Stimulated activated CD4-positive, alpha-beta T cell treated with anti-CD3 and anti-CD28 coated beads, Interleukin-1b, Interleukin-23, amount 100 ng/mL, for 4 hours (primary cell): Measurements from ENCODE around the gene SUSD4.

Experiments
- DNase-seq, 2 donors: peaks; one replicate each; pipeline ENCODE4 v3.0.0-alpha.2; 2020; ENCODE audit warnings: low read depth in 2 of 2

Gene SUSD4

DNA sequence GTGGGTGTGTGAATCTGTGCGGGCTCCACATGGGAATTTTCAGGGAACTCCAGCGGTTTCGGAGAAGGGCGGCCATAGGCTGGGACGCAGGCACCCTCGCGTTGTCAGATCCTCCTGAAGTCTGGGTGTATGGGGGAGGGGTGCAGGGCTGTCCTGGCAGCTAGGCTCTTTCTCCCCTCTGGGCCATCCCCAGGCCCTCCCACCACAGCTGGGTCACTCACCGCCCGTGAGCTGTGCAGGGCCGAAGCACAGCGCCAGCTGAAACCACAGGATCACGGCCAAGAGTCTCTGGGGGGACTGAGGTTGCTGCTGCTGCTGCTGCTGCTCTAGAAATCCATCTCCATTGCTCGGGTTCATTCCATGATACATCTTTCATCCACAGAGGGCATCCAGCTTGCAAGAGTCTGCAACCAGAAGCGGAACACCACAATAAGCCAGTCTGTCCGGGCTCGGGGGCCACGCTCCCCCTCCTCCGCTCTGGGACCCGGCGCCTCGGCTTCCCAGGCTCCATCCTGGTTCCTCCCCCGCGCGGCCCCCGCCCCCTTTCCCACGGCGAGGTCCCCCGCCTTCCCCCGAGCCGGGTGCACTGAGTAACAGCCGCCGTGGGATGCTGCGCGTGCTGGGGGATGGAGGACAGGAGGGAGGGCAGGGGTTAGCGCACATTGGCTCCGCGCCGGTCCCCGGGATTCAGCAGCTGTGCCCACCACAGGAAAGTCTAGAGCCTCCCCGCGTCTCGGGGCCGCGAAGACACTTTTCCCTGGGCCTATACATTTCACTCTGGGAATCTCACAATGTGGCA, 720 bp downstream of the SUSD4 start:
- DNase-seq, result peak; percentile 21 to 26

DNA sequence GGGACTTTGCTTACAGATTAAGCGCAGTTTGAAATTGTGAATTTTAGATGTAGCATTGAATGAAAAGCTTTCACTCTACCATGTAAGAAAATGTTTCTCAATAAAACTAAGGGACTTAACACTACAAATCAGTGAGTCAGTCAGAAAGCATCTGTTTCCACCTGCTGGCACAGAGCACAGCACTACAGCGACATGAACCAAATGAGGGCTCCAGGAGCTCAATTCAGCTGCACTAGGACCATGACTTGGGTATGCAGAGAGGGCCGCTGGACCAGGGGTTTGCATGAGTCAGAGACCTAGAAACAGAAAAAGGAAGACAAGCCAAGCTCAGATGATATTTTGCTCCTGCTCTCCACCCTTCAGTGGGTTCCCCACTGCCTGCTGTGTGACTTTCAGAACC, 5.2 kb downstream of the SUSD4 start:
- DNase-seq, result no peak

- DNase-seq, result no peak
These were observed 8.3 kb downstream of the SUSD4 start for GRCh38 chr1:223355699-223356098.

DNA sequence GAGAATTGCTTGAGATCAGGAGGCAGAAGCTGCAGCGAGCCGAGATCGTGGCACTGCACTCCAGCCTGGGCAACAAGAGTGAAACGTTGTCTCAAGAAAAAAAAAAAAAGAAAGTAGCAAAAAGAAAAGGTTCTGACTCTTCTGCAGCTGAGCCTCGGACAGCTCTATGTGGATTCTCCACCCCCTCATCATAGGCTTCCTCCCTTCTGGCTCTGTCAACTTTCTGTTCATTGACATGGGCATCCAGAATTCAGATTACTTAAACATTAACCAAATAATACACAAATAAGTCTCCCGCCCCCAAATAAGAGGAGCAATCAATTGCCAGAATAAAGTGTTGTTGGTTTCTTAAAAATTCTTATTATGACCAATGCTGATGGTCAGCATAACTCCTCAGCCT, 10.0 kb downstream of the SUSD4 start:
- DNase-seq, result no peak

GRCh38 chr1:223352944-223353343, 11.0 kb downstream of the SUSD4 start:
- no peak for DNase-seq

DNA sequence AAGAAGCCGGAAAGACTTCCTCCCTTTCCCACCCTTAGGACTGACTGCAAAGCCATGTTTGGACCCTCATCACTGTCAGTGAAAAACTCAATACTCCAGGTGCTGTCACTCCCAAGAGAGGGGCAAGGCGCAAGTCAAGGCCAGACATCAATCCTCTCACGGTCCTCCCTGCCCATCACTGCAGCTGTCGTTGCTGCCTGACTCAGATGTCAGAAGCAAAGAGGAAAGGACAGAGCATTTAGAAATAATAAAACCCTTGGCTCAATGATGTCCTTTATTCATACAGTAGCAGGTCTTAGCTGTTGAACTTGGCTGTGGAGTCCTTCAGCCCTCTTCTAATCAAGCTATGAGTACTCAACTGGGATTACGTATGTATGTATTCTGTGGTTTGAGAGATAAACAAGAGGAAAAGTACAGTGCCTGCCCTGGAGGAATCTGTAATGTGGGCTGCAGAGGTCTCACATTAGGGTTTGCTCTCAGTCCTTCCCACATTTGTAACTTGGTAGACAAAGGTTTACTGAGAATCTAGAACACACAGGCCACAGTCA, 13.5 kb downstream of the SUSD4 start:
- no peak for DNase-seq

DNA sequence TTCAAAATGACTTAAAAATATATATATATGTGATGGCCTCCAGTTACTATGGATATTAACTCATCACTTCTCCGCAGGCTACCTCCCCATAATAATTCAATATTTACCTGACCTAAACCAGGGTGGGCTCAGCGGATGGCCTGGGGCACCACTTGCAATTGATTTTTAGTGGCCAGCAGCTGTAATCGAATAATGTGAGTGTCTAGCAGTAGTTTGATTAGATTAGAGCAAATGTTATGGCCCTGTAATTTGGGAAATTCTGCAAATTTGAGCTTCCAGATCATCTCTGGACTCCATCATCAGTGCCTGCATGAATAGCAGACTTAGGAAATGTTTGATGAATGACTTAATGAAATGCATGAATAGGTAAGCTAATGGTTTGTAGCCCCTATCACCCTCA, 14.7 kb downstream of the SUSD4 start:
- no peak for DNase-seq

GRCh38 chr1:223348439-223348838, 15.5 kb downstream of the SUSD4 start:
- DNase-seq, result no peak

- no peak for DNase-seq
These were observed 16.4 kb downstream of the SUSD4 start for GRCh38 chr1:223347583-223347982.

- no peak for DNase-seq
These were observed 17.7 kb downstream of the SUSD4 start for GRCh38 chr1:223346311-223346710.

- DNase-seq, result no peak
These were observed 18.3 kb downstream of the SUSD4 start for GRCh38 chr1:223345720-223346119.

GRCh38 chr1:223344491-223344890, 19.5 kb downstream of the SUSD4 start:
- no peak for DNase-seq

- DNase-seq, result no peak
These were observed 20.3 kb downstream of the SUSD4 start for GRCh38 chr1:223343692-223344091.

GRCh38 chr1:223341121-223341520, 22.9 kb downstream of the SUSD4 start:
- DNase-seq, result no peak

DNA sequence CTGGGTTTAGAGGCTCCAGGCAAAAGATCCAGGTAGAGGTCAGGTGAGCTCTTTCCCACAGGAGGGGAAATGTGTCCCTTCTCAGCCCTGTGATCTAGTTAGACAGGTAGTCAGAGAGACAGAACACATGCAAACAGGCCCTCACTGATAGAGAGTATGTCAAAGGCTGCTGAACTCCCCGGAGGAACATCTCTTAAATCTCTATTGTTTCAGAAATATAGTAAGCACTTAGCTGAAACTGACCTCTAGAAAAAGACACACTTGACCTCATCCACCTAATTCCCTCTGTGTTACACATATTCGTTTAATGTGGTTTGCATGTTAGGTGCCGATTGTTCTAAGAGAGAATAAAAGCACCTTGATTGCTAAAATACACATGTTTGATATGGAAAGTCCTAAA, 23.3 kb downstream of the SUSD4 start:
- DNase-seq, result no peak

DNA sequence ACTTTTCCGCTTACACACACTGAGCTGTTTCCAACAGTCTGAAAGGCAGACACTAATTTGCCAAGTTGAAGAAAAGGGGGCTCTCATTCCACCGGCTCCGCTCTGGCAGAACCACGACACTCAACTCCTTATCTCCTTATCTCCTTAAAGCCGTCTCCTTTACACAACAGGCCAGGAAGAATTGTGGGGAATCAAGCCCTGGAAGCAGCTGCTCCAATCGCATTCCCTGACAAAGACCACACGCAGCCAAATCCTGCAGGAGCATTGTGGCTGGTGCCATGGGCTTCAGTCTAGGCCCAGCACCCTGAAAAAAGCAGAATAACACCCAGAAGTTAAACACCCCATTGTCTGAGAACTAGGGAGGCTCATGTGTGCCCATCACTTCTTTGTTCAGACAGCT, 24.1 kb downstream of the SUSD4 start:
- DNase-seq, result no peak

DNA sequence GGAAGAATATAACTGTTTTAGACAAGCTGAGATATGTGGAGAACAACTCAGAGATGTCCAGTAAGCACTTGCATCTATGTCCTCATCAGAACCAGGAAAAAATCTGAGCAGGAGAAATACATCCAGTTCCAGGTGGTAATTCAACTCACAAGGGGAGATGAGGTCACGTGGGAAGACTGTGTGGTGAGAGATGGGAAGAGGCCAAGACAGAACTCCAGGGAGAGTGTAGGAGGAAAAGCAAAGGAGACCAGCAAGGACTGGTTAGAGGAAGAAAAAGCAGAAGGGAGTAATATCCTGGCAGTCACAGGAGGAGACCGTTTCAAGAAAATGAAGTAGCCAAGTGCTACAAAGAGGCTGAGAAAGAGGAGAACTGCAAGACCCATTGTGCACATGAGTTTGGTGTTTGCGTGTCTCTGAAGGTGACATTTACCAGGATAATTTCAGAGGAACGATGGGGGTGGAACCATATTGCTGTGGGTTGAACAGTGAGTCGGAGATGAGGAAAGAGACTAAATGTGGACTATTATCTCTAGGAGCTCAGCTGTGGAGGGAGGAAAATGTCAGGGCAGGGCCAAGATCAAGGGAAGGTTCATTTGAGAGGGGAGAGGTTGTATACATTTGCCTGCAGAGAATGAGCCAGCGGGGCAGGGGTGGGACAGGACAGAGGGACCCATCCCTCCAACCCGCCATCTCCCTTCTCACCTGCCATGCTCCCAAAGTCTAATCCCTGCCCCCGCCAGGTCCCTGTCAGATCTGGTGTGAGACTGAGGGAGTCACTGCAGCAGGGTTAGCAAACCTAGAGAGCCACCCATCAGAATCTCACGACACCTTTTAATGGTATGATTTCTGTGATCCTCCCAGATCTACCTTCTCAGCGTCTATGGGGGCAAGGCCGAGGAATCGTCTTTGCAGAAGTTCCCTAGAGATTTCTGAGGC, 24.9 kb downstream of the SUSD4 start:
- DNase-seq, result no peak

- DNase-seq, result no peak
These were observed 26.7 kb downstream of the SUSD4 start for GRCh38 chr1:223337174-223337869.

- no peak for DNase-seq
These were observed 29.8 kb downstream of the SUSD4 start for GRCh38 chr1:223334156-223334555.

DNA sequence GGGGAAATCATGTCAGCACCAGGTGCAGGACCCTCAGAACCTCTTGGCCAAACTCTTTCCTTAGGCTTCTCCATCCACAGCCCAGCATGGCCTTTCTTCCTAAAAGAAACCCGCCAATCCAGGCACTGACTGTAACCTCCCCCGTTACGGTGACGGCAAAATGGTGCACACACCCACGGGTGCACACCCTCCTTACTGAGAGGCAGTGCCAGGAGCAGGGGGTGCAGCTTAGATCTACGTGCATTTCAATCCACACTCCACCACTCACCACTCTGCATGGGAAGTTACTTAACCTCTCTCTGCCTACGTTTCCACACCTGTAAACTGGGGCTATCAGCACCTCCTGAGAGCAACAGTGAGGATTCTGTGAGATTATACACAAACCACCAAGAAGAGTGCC, 31.0 kb downstream of the SUSD4 start:
- no peak for DNase-seq

DNA sequence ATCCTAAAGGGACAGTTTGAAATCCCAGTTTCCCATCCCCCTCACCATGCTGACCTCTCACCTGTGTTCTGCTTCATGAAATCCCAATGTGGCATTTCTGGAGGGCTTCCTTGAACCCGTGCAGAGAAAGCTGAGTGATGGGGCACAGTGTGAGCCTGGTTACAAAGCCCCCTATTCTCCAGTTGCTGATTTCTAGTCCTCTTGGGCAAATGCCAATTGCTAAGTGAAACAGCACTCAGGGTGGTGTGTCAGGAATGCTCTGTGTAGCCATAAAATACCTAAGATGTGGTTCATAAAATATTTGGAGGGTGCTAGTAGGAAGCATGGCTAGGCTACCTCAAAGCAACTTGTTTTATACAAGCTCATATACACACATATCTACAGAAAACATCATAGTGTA, 32.0 kb downstream of the SUSD4 start:
- DNase-seq, result no peak

- DNase-seq, result no peak
These were observed 32.7 kb downstream of the SUSD4 start for GRCh38 chr1:223331301-223331700.
